NCI-H146 (cell line): ENCODE data around the gene RBFOX1.

Experiments
- DNase-seq: peaks from one replicate; lab custom pipeline; 2025; lab: John Stamatoyannopoulos, UW

RBFOX1 gene

GRCh38 chr16:7373776-7374175 lies 41.1 kb downstream of the RBFOX1 start:
- DNase-seq, result no peak

- DNase-seq, result no peak
Observed at GRCh38 chr16:7374614-7375174, 42.0 kb downstream of the RBFOX1 start.

GRCh38 chr16:7376227-7376626 lies 43.6 kb downstream of the RBFOX1 start:
- DNase-seq, result no peak

GRCh38 chr16:7377231-7377630 lies 44.6 kb downstream of the RBFOX1 start:
- no peak for DNase-seq

- DNase-seq, result no peak
Observed at GRCh38 chr16:7378024-7378695, 45.5 kb downstream of the RBFOX1 start.

- DNase-seq, result no peak
Observed at GRCh38 chr16:7380441-7380840, 47.8 kb downstream of the RBFOX1 start.

GRCh38 chr16:7380911-7381310 lies 48.3 kb downstream of the RBFOX1 start:
- no peak for DNase-seq

GRCh38 chr16:7381671-7382070 lies 49.0 kb downstream of the RBFOX1 start:
- no peak for DNase-seq

GRCh38 chr16:7382521-7382920 lies 49.9 kb downstream of the RBFOX1 start:
- DNase-seq, result no peak

- no peak for DNase-seq
Observed at GRCh38 chr16:7390974-7391373, 58.3 kb downstream of the RBFOX1 start.

GRCh38 chr16:7391694-7392093 lies 59.0 kb downstream of the RBFOX1 start:
- no peak for DNase-seq

GRCh38 chr16:7392206-7392605 lies 59.6 kb downstream of the RBFOX1 start:
- DNase-seq, result no peak

GRCh38 chr16:7393680-7394079 lies 61.0 kb downstream of the RBFOX1 start:
- no peak for DNase-seq

- no peak for DNase-seq
Observed at GRCh38 chr16:7394720-7395336, 62.2 kb downstream of the RBFOX1 start.

GRCh38 chr16:7397901-7398300 lies 65.3 kb downstream of the RBFOX1 start:
- no peak for DNase-seq

- DNase-seq, result no peak
Observed at GRCh38 chr16:7398536-7398935, 65.9 kb downstream of the RBFOX1 start.

GRCh38 chr16:7399296-7399695 lies 66.7 kb downstream of the RBFOX1 start:
- DNase-seq, result no peak

GRCh38 chr16:7400117-7400890 lies 67.7 kb downstream of the RBFOX1 start:
- no peak for DNase-seq

GRCh38 chr16:7404217-7404616 lies 71.6 kb downstream of the RBFOX1 start:
- DNase-seq, result no peak

- DNase-seq, result peak; percentile 74
Observed at GRCh38 chr16:7405166-7405565, 72.5 kb downstream of the RBFOX1 start.

- no peak for DNase-seq
Observed at GRCh38 chr16:7408700-7409365, 76.2 kb downstream of the RBFOX1 start.

- DNase-seq, result no peak
Observed at GRCh38 chr16:7419441-7419840, 86.8 kb downstream of the RBFOX1 start.
